Caco-2 (cell line): ENCODE measurements around the gene GTSF1L. TPM values are rescaled to one million over a fixed set of nuclear protein-coding genes. Genes with fewer than 3 reads are reported as not detected.

Source experiments
- BruUV-seq: library from RNA; stranded (reverse); fragments of 400-500 nt; replicated peaks from 2 replicates; lab custom pipeline; 2021; lab: Mats Ljungman, UMichigan
- CTCF ChIA-PET: fragments of 300-600 bp; sonication (Branson Sonifier 250); formaldehyde crosslinking; loops from one replicate; lab custom pipeline; 2022; ENCODE audit warnings: antibody characterized with exemption; lab: Charles Lee
- POLR2A ChIA-PET: fragments of 300-600 bp; sonication (Branson Sonifier 250); formaldehyde crosslinking; loops from one replicate; lab custom pipeline; 2022; ENCODE audit warnings: antibody characterized with exemption; lab: Charles Lee
- DNase-seq, 2 experiments: peaks; one replicate each; pipeline versions ENCODE4 v3.0.0 to v3.0.0-alpha.2; 2020 to 2022
- H3K27me3 ChIP-seq: replicated peaks from 2 replicates; pipeline ENCODE4 v1.6.0; 2011; ENCODE audit warnings: low read length; ENCODE audit not compliant: control insufficient read depth, insufficient read depth
- H3K36me3 ChIP-seq: 2 replicates; pipeline ENCODE4 v1.5.1; 2011; ENCODE audit warnings: low read length; ENCODE audit not compliant: control insufficient read depth, insufficient read depth
- H3K4me1 ChIP-seq: fragments of 250-450 bp; sonication (Bioruptor Pico); 2 replicates; pipeline ENCODE4 v1.5.1; 2020; ENCODE audit warnings: mild to moderate bottlenecking
- H3K4me3 ChIP-seq: 2 replicates; pipeline ENCODE4 v1.5.1; 2011; ENCODE audit warnings: low read depth, mild to moderate bottlenecking, control low read depth, low read length
- H3K9me3 ChIP-seq: fragments of 250-450 bp; sonication (Bioruptor Pico); 2 replicates; pipeline ENCODE4 v1.5.1; 2020; ENCODE audit warnings: mild to moderate bottlenecking, moderate library complexity
- H3K27ac Mint-ChIP-seq: one replicate; pipeline ENCODE4 v1.8.0; 2022; ENCODE audit warnings: mixed read lengths; ENCODE audit not compliant: unreplicated experiment
- H3K27me3 Mint-ChIP-seq: one replicate; pipeline ENCODE4 v1.8.0; 2022; ENCODE audit warnings: mixed read lengths; ENCODE audit not compliant: insufficient read depth, unreplicated experiment
- H3K36me3 Mint-ChIP-seq: one replicate; pipeline ENCODE4 v1.8.0; 2022; ENCODE audit warnings: mild to moderate bottlenecking, mixed read lengths; ENCODE audit not compliant: insufficient read depth, unreplicated experiment
- H3K4me1 Mint-ChIP-seq: one replicate; pipeline ENCODE4 v1.8.0; 2022; ENCODE audit warnings: low read depth, mixed read lengths; ENCODE audit not compliant: unreplicated experiment
- H3K4me3 Mint-ChIP-seq: one replicate; pipeline ENCODE4 v1.8.0; 2022; ENCODE audit warnings: mild to moderate bottlenecking, moderate library complexity, mixed read lengths; ENCODE audit not compliant: unreplicated experiment
- H3K9me3 Mint-ChIP-seq: one replicate; pipeline ENCODE4 v1.8.0; 2022; ENCODE audit warnings: mixed read lengths; ENCODE audit not compliant: unreplicated experiment
- CTCF ChIP-seq, 2 experiments: fragments of 200-600 bp in 1 of 2; IDR thresholded peaks; 1 replicate in 1 of 2; 2 replicates in 1 of 2; pipeline versions ENCODE4 v1.5.1 to v1.8.0; 2011 to 2022; ENCODE audit warnings: antibody characterized with exemption in 1 of 2, control low read depth in 1 of 2, inconsistent platforms in 1 of 2, low read depth in 1 of 2, low read length in 1 of 2, mild to moderate bottlenecking in 1 of 2, moderate library complexity in 1 of 2; ENCODE audit not compliant: insufficient read depth in 1 of 2, severe bottlenecking in 1 of 2, unreplicated experiment in 1 of 2
- intact Hi-C: fragments of 100-400 bp; cut with micrococcal nuclease; formaldehyde crosslinking; loops from one replicate; pipeline ENCODE4 v1.10.0; 2022; ENCODE audit not compliant: unreplicated experiment
- total RNA-seq: library from RNA; stranded (reverse); gene quantifications from 2 replicates; pipeline ENCODE4 v1.2.3, GENCODE V29; 2022

The GTSF1L gene
- total RNA-seq, 1 experiment from 2014 or later, result not detected

GRCh38 chr20:43744151-43744611, 17.4 kb upstream of the GTSF1L start:
- no peak overlapping the region for H3K4me3 Mint-ChIP-seq
- H3K4me1 Mint-ChIP-seq, result peaks cover 21% of the 10 kb centered on the region
- no peak overlapping the region for H3K27ac Mint-ChIP-seq
- no peak overlapping the region for H3K4me3 ChIP-seq
- H3K9me3 Mint-ChIP-seq, result no peaks in the 10 kb centered on the region
- H3K36me3 Mint-ChIP-seq, result no peaks in the 10 kb centered on the region
- ChIA-PET CTCF (interaction anchor here (0.6 to 0.9 kb wide), 3 partner anchors 206 to 347 kb away, joined by 3 read pairs; no protein-coding TSS in a partner anchor), POLR2A (no interaction called here)
- no peaks in the 10 kb centered on the region for H3K9me3 ChIP-seq
- intact Hi-C loops, result no loop called here
- TF ChIP-seq CTCF (IDR thresholded peaks at IDR 0.05; ENCODE audit: insufficient read depth in 1 of 2, low read depth in 1 of 2, low read length in 1 of 2, severe bottlenecking in 1 of 2, unreplicated experiment in 1 of 2), result no peak
- no peak for DNase-seq
- peaks cover 22% of the 10 kb centered on the region for H3K4me1 ChIP-seq
- no peaks in the 10 kb centered on the region for H3K27me3 ChIP-seq
- no TSS peak for BruUV-seq
- H3K36me3 ChIP-seq, result no peaks in the 10 kb centered on the region
- peaks cover 4% of the 10 kb centered on the region for H3K27me3 Mint-ChIP-seq

GRCh38 chr20:43740642-43741041, 13.8 kb upstream of the GTSF1L start:
- Histone ChIP-seq H3K36me3 (no peaks in the 10 kb centered on the region), H3K4me3 (no peak overlapping the region), H3K4me1 (peaks cover 8% of the 10 kb centered on the region), H3K9me3 (no peaks in the 10 kb centered on the region), H3K27me3 (no peaks in the 10 kb centered on the region)
- peaks cover 4% of the 10 kb centered on the region for H3K27me3 Mint-ChIP-seq
- no TSS peak for BruUV-seq
- H3K4me1 Mint-ChIP-seq, result peaks cover 5% of the 10 kb centered on the region
- no peak for DNase-seq
- H3K4me3 Mint-ChIP-seq, result no peak overlapping the region
- H3K9me3 Mint-ChIP-seq, result no peaks in the 10 kb centered on the region
- intact Hi-C loops, result no loop called here
- no peaks in the 10 kb centered on the region for H3K36me3 Mint-ChIP-seq
- ChIA-PET CTCF (no interaction called here), POLR2A (no interaction called here)
- no peak overlapping the region for H3K27ac Mint-ChIP-seq
- no peak for TF ChIP-seq CTCF (IDR thresholded peaks at IDR 0.05; ENCODE audit: insufficient read depth in 1 of 2, low read depth in 1 of 2, low read length in 1 of 2, severe bottlenecking in 1 of 2, unreplicated experiment in 1 of 2)

- Mint-ChIP-seq H3K27me3 (peaks cover 4% of the 10 kb centered on the region), H3K27ac (no peak overlapping the region), H3K4me3 (no peak overlapping the region), H3K9me3 (no peaks in the 10 kb centered on the region), H3K36me3 (no peaks in the 10 kb centered on the region), H3K4me1 (peaks cover 5% of the 10 kb centered on the region)
- Histone ChIP-seq H3K9me3 (no peaks in the 10 kb centered on the region), H3K36me3 (no peaks in the 10 kb centered on the region), H3K27me3 (no peaks in the 10 kb centered on the region), H3K4me1 (no peaks in the 10 kb centered on the region; the same call in 1 of the 2 replicates), H3K4me3 (no peak overlapping the region)
- CTCF ChIA-PET, result interaction anchor here (1.0 kb wide), 1 partner anchor 11 kb away, joined by 3 read pairs; no protein-coding TSS in a partner anchor
- no TSS peak for BruUV-seq
- intact Hi-C loops, result no loop called here
- TF ChIP-seq CTCF (IDR thresholded peaks at IDR 0.05; ENCODE audit: insufficient read depth in 1 of 2, low read depth in 1 of 2, low read length in 1 of 2, severe bottlenecking in 1 of 2, unreplicated experiment in 1 of 2), result no peak
- POLR2A ChIA-PET, result no interaction called here
- no peak for DNase-seq
Measured at GRCh38 chr20:43739148-43739749, 12.4 kb upstream of the GTSF1L start.
